Gastroesophageal sphincter (tissue), 3 donors: ENCODE measurements around the gene AGBL1.

Experiments used
- CTCF ChIP-seq, 4 experiments: fragments of 200-600 bp in 2 of 4; fragments of 450-650 bp in 2 of 4; sonication (generic) in 1 of 4; IDR thresholded peaks; one replicate each; pipeline ENCODE4 v1.5.1; 2017 to 2019; ENCODE audit warnings: antibody characterized with exemption in 4 of 4, mild to moderate bottlenecking in 2 of 4, moderate library complexity in 2 of 4
- POLR2AphosphoS5 ChIP-seq: sonication (generic); formaldehyde crosslinking; IDR thresholded peaks from one replicate; pipeline ENCODE4 v1.6.1; 2017; ENCODE audit warnings: antibody characterized with exemption

GRCh38 chr15:86571873-86572272, 492.2 kb downstream of the AGBL1 start:
- TF ChIP-seq CTCF (IDR thresholded peaks at IDR 0.05) (no peak), POLR2AphosphoS5 (no peak)
